Ammon's horn (tissue), 1 donor: ENCODE measurements around the gene PDPN.

Source experiments
- DNase-seq: peaks from one replicate; pipeline ENCODE4 v3.0.0-alpha.2; 2016; ENCODE audit warnings: low spot score

The PDPN gene

GRCh38 chr1:13617773-13618172 is 34.1 kb downstream of the PDPN start:
- no peak for DNase-seq

DNA sequence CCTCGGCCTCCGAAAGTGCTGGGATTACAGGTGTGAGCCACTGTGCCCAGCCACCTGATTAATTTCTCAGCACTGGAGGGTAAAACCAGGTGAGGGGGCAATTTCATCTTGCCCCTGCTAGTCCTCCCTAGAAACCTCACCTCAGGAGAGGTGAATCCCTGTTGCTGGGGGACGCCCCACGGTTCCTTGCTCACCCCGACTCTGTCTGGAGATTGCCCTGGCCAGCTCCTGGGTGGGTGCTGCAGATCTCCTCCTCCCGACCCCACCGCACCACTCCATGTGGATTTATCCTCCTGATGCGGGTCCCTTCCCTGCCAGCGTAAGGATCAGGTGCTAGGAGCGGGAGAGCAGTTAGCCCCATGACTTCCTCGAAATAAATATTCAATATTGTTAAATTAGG is 34.9 kb downstream of the PDPN start:
- no peak for DNase-seq

DNA sequence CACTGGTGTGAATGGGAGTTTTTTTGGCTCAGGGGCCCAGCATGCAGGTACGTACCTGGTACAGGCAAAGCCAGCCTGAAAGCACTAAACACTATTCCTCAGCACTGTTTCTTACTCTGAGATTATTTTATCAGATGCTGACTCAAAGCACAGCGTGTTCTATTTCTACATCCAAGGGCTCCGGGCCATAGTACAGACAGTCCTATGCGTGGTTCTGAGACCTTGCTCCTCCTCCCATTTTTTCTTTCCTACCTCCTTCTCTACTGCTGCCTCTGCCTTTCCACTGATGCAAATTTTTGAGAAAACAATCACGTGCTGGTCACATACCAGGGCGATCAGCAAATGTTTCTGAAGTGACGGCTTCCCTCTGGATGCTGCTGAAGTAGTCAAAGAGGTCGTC is 36.3 kb downstream of the PDPN start:
- DNase-seq, result no peak

- no peak for DNase-seq
Observed at GRCh38 chr1:13620825-13621224, 37.2 kb downstream of the PDPN start.

DNA sequence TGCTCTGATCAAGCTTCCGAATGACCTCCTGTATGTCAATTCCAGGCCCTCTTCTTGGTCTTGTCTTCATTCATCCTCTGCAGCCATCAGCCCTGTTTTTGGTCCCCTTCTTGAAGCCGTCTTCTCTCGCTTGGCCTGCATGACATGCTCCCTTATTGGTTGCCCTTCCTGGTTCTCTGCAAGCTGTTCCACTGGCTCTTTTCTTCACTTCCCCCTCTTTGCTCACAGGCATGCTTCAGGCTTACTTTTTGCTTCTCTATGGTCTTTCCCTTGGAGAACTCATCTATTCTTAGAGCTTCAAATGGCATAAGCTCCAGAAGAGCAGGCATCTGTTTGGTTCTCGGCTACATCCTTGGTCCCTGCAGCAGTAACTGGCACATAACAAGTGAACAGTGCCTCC is 38.8 kb downstream of the PDPN start:
- DNase-seq, result peak; percentile 41

DNA sequence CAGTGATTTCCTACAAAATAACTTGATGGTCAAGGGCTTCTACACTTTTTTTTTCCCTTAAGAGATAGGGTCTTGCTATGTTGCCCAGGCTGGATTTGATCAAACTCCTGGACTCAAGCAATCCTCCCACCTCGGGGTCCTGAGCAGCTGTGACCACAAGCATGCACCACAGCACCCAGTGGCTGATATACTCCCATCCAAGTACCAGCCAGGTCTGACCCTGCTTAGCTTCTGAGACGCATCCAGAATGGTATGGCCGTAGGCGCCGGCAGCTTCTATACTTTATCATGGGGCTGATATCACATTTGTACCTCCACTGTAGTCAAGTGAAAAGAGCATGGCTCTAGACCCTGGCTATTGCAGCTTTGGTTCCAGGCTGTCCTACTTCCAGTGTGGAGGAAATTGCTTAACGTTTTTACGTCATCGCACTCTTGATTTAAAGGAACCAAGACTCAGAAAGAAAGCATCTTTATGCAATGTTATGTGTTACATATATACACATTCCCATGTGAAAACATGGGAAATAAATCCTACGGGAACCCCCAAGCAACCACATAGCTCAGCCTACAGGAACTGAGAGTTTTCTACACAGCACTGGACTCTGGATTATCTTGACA is 39.5 kb downstream of the PDPN start:
- DNase-seq, result peak; percentile 51

GRCh38 chr1:13624526-13624925 is 40.9 kb downstream of the PDPN start:
- no peak for DNase-seq

DNA sequence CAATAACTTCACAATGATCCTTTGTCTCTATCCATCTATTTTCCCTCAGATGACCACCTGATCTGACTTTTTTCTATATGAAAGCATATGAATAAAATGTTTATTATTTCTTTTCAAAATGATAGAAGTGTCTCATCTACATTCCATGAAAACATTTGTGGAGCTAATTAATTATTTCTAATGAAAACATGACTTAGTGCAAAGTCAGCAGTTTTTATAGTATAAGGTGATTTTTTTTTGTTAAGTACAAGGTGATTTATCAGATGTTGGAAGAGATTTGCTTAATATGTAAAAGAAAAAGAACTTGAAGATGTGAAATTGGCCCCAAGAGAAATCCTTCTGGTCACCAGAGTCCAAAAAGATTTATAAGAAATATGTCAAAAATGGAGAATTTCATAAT is 43.5 kb downstream of the PDPN start:
- no peak for DNase-seq

DNA sequence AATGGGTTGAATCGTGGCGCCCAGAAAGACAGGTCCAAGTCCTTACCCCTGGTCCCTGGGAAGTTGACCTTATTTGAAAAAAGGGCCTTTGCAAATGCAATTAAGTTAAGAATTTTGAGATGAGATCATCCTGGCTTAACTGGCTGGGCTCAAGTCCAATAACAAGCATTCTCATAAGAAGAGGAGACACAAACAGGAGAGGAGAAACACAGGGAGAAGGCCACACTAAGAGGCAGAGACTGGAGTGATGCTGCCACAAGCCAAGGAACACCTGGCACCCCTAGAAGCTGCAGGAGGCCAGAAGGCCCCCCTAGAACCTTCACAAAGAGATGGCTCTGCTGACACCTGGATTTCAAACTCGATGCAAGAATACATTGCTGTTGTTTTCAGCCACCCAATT is 44.6 kb downstream of the PDPN start:
- no peak for DNase-seq

DNA sequence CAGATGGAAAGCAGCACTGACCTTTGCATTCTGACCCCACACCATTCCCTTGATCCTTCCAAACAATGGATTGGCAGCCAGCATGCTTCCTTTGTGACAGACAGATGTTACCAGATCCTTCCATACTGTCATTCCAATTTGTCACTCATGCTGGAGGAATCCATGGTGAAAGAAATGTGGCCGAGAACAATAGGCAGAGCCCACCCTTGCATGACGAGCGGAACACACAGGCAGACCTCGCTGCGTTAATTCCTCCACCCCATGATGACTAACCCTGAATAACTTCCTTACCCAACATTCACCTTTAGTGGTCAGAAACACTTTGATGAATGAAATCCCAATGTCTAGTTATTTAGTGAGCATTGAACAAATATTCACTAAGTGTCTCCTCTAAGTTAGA is 45.1 kb downstream of the PDPN start:
- no peak for DNase-seq

DNA sequence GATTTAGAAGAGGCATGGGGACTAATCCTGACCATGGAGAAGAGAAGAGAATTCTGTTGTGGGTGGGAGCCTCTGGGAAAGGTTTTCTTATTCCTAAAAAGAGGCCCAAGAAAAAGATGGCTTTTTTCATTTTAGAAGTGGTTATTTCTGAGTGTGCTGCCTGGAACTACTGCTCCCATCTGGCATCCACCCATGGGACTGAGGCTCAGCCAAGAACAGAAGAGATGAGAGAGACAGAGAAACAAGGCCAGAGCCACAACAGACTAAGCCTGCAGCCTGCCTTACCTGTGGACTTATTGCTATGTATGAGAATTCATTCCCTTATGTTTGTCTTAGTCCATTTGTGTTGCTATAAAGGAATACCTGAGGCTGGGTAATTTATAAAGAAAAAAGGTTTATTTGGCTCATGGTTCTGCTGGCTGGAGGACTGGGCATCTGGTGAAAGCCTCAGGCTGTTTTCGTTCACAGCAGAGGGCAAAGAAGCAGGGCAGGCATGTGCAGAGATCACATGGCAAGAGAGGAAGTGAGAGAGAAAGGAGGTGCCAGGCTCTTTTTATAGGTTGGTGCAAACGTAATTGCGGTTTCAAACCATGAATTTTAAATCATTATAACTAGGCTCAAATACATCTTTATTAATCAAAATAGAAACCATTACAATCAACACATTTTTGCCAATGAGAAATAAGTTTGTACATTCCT is 58.8 kb downstream of the PDPN start:
- DNase-seq, result peak; percentile 48

- DNase-seq, result peak; percentile 3
Observed at GRCh38 chr1:13643017-13643416, 59.4 kb downstream of the PDPN start.

DNA sequence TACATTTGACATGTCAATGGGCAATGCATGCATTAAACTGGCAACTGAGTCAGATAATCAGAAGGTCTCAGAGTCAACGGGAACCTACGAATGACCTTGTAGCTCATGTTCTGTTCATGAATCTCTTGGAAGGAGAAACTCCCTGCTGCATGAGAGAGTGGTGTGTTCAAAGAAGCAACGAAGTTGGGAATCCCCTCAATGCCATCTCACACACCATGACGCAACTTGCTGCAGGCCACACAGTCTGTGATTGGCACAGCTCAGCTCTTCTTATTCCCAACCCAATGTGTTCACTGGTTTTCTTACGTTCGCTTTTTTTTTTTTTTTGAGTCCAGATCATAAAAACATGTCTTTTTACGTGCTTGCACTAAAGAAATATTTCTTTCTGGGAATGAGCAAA is 62.9 kb downstream of the PDPN start:
- no peak for DNase-seq

- DNase-seq, result no peak
Observed at GRCh38 chr1:13651279-13651678, 67.6 kb downstream of the PDPN start.

GRCh38 chr1:13652238-13652637 is 68.6 kb downstream of the PDPN start:
- no peak for DNase-seq

GRCh38 chr1:13661539-13661938 is 77.9 kb downstream of the PDPN start:
- no peak for DNase-seq

DNA sequence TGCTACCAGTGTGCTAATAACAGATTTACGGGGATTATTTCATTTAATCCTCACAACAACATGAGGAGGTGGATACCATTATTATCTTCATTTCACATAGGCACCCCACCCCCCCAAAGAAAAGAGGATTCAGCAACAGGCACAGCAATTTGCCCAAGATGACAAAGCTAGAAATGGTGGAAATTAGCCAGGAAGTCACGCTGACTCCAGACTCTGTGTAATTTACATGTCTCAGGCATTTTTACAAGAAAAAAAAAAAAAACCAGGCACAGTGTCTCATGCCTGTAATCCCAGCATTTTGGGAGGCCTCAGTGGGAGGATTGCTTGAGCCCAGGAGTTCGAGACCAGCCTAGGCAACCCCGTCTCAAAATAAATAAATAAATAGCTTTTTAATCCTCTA is 78.9 kb downstream of the PDPN start:
- DNase-seq, result no peak

DNA sequence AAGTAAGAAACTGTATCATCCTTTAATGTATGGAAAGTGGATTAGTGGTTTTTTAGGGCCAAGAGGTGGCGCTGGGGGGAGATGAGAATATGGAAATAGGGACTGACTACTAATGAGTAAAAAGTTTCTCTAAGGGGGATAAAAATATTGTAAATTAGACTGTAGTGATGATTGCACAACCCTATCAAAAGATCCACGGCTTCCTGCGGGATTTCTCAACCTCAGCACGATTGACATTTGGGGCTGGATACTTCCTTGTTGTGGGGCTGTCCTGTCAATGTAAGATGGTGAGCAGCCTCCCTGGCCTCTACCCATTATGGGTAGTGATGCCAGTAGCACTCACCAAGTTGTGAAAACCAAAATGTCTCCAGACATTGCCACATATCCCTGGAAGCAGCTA is 80.3 kb downstream of the PDPN start:
- no peak for DNase-seq

DNA sequence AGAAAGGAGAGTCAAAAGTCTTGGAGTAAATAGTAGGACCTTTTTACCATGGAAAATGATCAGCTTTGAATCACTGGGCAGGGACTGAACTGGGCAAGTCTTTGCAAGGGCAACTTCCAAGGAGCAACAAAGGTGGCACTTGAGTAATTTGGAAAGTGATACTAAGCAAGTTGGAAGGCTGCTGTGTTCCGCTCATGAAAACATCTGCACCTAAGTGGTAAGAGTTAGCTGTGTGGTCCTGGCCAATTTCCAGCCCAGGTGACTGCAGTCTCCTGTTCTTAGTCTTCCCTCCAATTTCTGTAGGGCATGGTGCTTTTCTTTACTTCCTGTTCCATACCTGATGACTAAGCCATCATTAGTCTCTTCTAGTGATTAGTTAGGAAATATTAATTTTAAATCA is 80.8 kb downstream of the PDPN start:
- no peak for DNase-seq

- no peak for DNase-seq
Observed at GRCh38 chr1:13666317-13666716, 82.7 kb downstream of the PDPN start.
